Measurements from ENCODE around the gene TM4SF4.

The TM4SF4 gene

GRCh38 chr3:149452036-149452435 lies 22.5 kb upstream of the TM4SF4 start:
- no peaks in the 10 kb centered on the region for H4K20me1 ChIP-seq (ENCODE audit: low read depth, low read length)
- no peak overlapping the region for H3K27ac ChIP-seq (ENCODE audit: low read depth, low read length)
- H3K36me3 ChIP-seq (ENCODE audit: low read length): no peaks in the 10 kb centered on the region
- H3K9me2 ChIP-seq (replicated peaks; ENCODE audit: insufficient read depth, low read length): no peaks in the 10 kb centered on the region
- no peak overlapping the region for H3K9ac ChIP-seq (ENCODE audit: low read length)
- H3K4me2 ChIP-seq (ENCODE audit: low read depth, low read length, poor library complexity, severe bottlenecking): no peak overlapping the region
- no peak overlapping the region for H2AFZ ChIP-seq (ENCODE audit: low read depth, low read length, severe bottlenecking)
- H3K79me2 ChIP-seq (ENCODE audit: insufficient read depth, low read length): no peaks in the 10 kb centered on the region
- peaks cover 7% of the 10 kb centered on the region; the same call in 1 of the 2 replicates for H3K9me3 ChIP-seq (ENCODE audit: insufficient read depth, low read length)
- H3K4me3 ChIP-seq (ENCODE audit: insufficient read depth, low read length, poor library complexity, severe bottlenecking): no peak overlapping the region
- H3K27me3 ChIP-seq (ENCODE audit: low read length): no peaks in the 10 kb centered on the region
- TF ChIP-seq, protein P1, sequence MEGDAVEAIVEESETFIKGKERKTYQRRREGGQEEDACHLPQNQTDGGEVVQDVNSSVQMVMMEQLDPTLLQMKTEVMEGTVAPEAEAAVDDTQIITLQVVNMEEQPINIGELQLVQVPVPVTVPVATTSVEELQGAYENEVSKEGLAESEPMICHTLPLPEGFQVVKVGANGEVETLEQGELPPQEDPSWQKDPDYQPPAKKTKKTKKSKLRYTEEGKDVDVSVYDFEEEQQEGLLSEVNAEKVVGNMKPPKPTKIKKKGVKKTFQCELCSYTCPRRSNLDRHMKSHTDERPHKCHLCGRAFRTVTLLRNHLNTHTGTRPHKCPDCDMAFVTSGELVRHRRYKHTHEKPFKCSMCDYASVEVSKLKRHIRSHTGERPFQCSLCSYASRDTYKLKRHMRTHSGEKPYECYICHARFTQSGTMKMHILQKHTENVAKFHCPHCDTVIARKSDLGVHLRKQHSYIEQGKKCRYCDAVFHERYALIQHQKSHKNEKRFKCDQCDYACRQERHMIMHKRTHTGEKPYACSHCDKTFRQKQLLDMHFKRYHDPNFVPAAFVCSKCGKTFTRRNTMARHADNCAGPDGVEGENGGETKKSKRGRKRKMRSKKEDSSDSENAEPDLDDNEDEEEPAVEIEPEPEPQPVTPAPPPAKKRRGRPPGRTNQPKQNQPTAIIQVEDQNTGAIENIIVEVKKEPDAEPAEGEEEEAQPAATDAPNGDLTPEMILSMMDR (IDR thresholded peaks at IDR 0.05; ENCODE audit: insufficient read depth, low read length, poor library complexity, severe bottlenecking): no peak
- no peak for TF ChIP-seq EZH2phosphoT487 (conservative IDR thresholded peaks at IDR 0.05; ENCODE audit: low read length)
- H3F3A ChIP-seq (ENCODE audit: insufficient read depth): no peaks in the 10 kb centered on the region

- TF ChIP-seq, protein P1 (IDR thresholded peaks at IDR 0.05; ENCODE audit: insufficient read depth, low read length, poor library complexity, severe bottlenecking): no peak
- TF ChIP-seq EZH2phosphoT487 (conservative IDR thresholded peaks at IDR 0.05; ENCODE audit: low read length): no peak
- Histone ChIP-seq H3K4me2 (ENCODE audit: low read depth, low read length, poor library complexity, severe bottlenecking) (no peak overlapping the region), H4K20me1 (ENCODE audit: low read depth, low read length) (no peaks in the 10 kb centered on the region), H3K9me3 (ENCODE audit: insufficient read depth, low read length) (peaks cover 7% of the 10 kb centered on the region; the same call in 1 of the 2 replicates), H3K9me2 (replicated peaks; ENCODE audit: insufficient read depth, low read length) (no peaks in the 10 kb centered on the region), H3F3A (ENCODE audit: insufficient read depth) (no peaks in the 10 kb centered on the region), H3K4me3 (ENCODE audit: insufficient read depth, low read length, poor library complexity, severe bottlenecking) (no peak overlapping the region), H3K27me3 (ENCODE audit: low read length) (no peaks in the 10 kb centered on the region), H2AFZ (ENCODE audit: low read depth, low read length, severe bottlenecking) (no peak overlapping the region), H3K79me2 (ENCODE audit: insufficient read depth, low read length) (no peaks in the 10 kb centered on the region), H3K36me3 (ENCODE audit: low read length) (no peaks in the 10 kb centered on the region), H3K27ac (ENCODE audit: low read depth, low read length) (no peak overlapping the region), H3K9ac (ENCODE audit: low read length) (no peak overlapping the region)
These were observed 21.2 kb upstream of the TM4SF4 start for GRCh38 chr3:149453140-149453805.

DNA sequence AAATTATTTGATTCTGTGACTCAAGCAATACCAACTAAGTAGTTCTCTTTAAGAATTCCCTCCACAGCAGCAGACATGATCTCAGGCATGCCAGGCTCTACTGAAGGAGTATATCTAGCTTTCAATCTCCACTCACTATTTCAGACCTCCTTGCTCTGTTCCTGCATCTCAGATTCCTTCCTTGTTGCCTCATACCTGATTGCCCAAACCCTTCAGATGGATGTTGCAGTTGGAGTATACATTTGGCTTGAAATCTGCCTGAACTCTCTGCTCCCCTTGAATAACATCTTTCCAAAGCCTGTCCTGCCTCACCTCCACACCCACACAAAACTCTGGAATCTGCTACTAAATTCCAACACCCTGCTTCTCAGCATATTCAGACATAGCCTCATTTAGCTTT lies 19.8 kb upstream of the TM4SF4 start:
- no peak overlapping the region for H3K27ac ChIP-seq (ENCODE audit: low read depth, low read length)

More for the DNA sequence above, 19.8 kb upstream of the TM4SF4 start:
- TF ChIP-seq EZH2phosphoT487 (conservative IDR thresholded peaks at IDR 0.05; ENCODE audit: low read length): no peak
- TF ChIP-seq, protein P1 (IDR thresholded peaks at IDR 0.05; ENCODE audit: insufficient read depth, low read length, poor library complexity, severe bottlenecking): no peak
- Histone ChIP-seq H3K36me3 (ENCODE audit: low read length) (no peaks in the 10 kb centered on the region), H3K79me2 (ENCODE audit: insufficient read depth, low read length) (no peaks in the 10 kb centered on the region), H2AFZ (ENCODE audit: low read depth, low read length, severe bottlenecking) (no peak overlapping the region), H3K9me3 (ENCODE audit: insufficient read depth, low read length) (peaks cover 7% of the 10 kb centered on the region; the same call in 1 of the 2 replicates), H3K9me2 (replicated peaks; ENCODE audit: insufficient read depth, low read length) (no peaks in the 10 kb centered on the region), H3K4me3 (ENCODE audit: insufficient read depth, low read length, poor library complexity, severe bottlenecking) (no peak overlapping the region), H3K9ac (ENCODE audit: low read length) (no peak overlapping the region), H3K4me2 (ENCODE audit: low read depth, low read length, poor library complexity, severe bottlenecking) (no peak overlapping the region), H4K20me1 (ENCODE audit: low read depth, low read length) (no peaks in the 10 kb centered on the region), H3F3A (ENCODE audit: insufficient read depth) (no peaks in the 10 kb centered on the region), H3K27me3 (ENCODE audit: low read length) (no peaks in the 10 kb centered on the region)

Measured in SU-DHL-6 (cell line).